NCI-H460 (cell line): ENCODE data around the gene LCE1F. TPM values are rescaled to one million over a fixed set of nuclear protein-coding genes. Genes with fewer than 3 reads are reported as not detected.

Source experiments
- DNase-seq: peaks from one replicate; pipeline ENCODE4 v3.0.0-alpha.2; 2016; ENCODE audit warnings: low read depth; ENCODE audit errors: extremely low read depth
- total RNA-seq: library from RNA; depleted of rRNA; stranded (reverse); fragments of >200 nt; shearing (Covaris generic); gene quantifications from 2 replicates; pipeline ENCODE4 v1.2.3, GENCODE V29; 2014; rRNA removed

LCE1F gene
- total RNA-seq, 1 experiment from 2014 or later = not detected

- no peak for DNase-seq
Observed at GRCh38 chr1:152770411-152770810, 4.5 kb upstream of the LCE1F start.

GRCh38 chr1:152776361-152776760 lies 1.4 kb downstream of the LCE1F start:
- DNase-seq = no peak

GRCh38 chr1:152777510-152778137 lies 2.7 kb downstream of the LCE1F start:
- peak; percentile 18 for DNase-seq

GRCh38 chr1:152783095-152783494 lies 8.2 kb downstream of the LCE1F start:
- no peak for DNase-seq

- no peak for DNase-seq
Observed at GRCh38 chr1:152786077-152786476, 11.1 kb downstream of the LCE1F start, which contains the start of gene LCE1E. Gene LCE1E, plus strand, starts transcription at chr1:152786257. Its CDS starts 1,043 bp downstream, at chr1:152787300.

GRCh38 chr1:152795686-152796085 lies 20.7 kb downstream of the LCE1F start:
- DNase-seq = no peak

GRCh38 chr1:152796421-152796820 lies 21.5 kb downstream of the LCE1F start, which contains the start of gene LCE1D:
Gene LCE1D, plus strand, starts transcription at chr1:152796721. Its CDS starts 1,074 bp downstream, at chr1:152797795.
- no peak for DNase-seq

GRCh38 chr1:152801333-152801732 lies 26.4 kb downstream of the LCE1F start:
- DNase-seq = no peak

GRCh38 chr1:152806576-152806975 lies 31.6 kb downstream of the LCE1F start, which contains the start of gene LCE1C:
Gene LCE1C, minus strand, starts transcription at chr1:152806651. Its CDS starts 1,173 bp downstream, at chr1:152805478.
- DNase-seq = no peak

GRCh38 chr1:152811050-152811449 lies 36.1 kb downstream of the LCE1F start:
- no peak for DNase-seq

GRCh38 chr1:152811671-152812070 lies 36.7 kb downstream of the LCE1F start, which contains the start of gene LCE1B:
Gene LCE1B, plus strand, starts transcription at chr1:152811971. Its CDS starts 476 bp downstream, at chr1:152812447.
- no peak for DNase-seq

- no peak for DNase-seq
Observed at GRCh38 chr1:152817309-152817708, 42.4 kb downstream of the LCE1F start.

- DNase-seq = no peak
Observed at GRCh38 chr1:152823294-152823693, 48.4 kb downstream of the LCE1F start.

- DNase-seq = no peak
Observed at GRCh38 chr1:152824964-152825363, 50.0 kb downstream of the LCE1F start.

Other genes starting within 250 kb of the LCE1F start
- not detected in 2 replicates for gene LCE3E, start 208.4 kb upstream of the LCE1F start, total RNA-seq
- gene LCE3D, start 194.6 kb upstream of the LCE1F start, total RNA-seq = not detected in 2 replicates
- gene LCE3C, start 174.9 kb upstream of the LCE1F start, total RNA-seq = not detected in 2 replicates
- gene LCE3B, start 161.3 kb upstream of the LCE1F start, total RNA-seq = not detected in 2 replicates
- not detected in 2 replicates for gene LCE3A, start 152.0 kb upstream of the LCE1F start, total RNA-seq
- gene LCE2D, start 111.8 kb upstream of the LCE1F start, total RNA-seq = not detected in 2 replicates
- gene LCE2C, start 99.9 kb upstream of the LCE1F start, total RNA-seq = not detected in 2 replicates
- not detected in 2 replicates for gene LCE2B, start 89.0 kb upstream of the LCE1F start, total RNA-seq
- not detected in 2 replicates for gene LCE2A, start 76.8 kb upstream of the LCE1F start, total RNA-seq
- gene LCE4A, start 67.0 kb upstream of the LCE1F start, total RNA-seq = not detected in 2 replicates
- gene KPRP, start 17.1 kb upstream of the LCE1F start, total RNA-seq = not detected in 2 replicates
- not detected in 2 replicates for gene LCE1E, start 11.1 kb downstream of the LCE1F start, total RNA-seq
- gene LCE1D, start 21.6 kb downstream of the LCE1F start, total RNA-seq = not detected in 2 replicates
- not detected in 2 replicates for gene LCE1C, start 31.5 kb downstream of the LCE1F start, total RNA-seq
- not detected in 2 replicates for gene LCE1B, start 36.8 kb downstream of the LCE1F start, total RNA-seq
- gene LCE1A, start 52.3 kb downstream of the LCE1F start, total RNA-seq = not detected in 2 replicates
- gene LCE6A, start 67.7 kb downstream of the LCE1F start, total RNA-seq = not detected in 2 replicates
- not detected in 2 replicates for gene LCE7A, start 84.9 kb downstream of the LCE1F start, total RNA-seq
- gene SMCP, start 103.2 kb downstream of the LCE1F start, total RNA-seq = not detected in 2 replicates
- not detected in 2 replicates for gene IVL, start 133.4 kb downstream of the LCE1F start, total RNA-seq
- gene SPRR5, start 172.1 kb downstream of the LCE1F start, total RNA-seq = not detected in 2 replicates
- not detected in 2 replicates for gene SPRR4, start 195.5 kb downstream of the LCE1F start, total RNA-seq
- not detected in 2 replicates for gene SPRR1A, start 208.9 kb downstream of the LCE1F start, total RNA-seq
- gene SPRR3, start 226.6 kb downstream of the LCE1F start, total RNA-seq = not detected in 2 replicates